ENCODE measurements around the gene MPZL1. TPM values are rescaled to one million over a fixed set of nuclear protein-coding genes. Genes with fewer than 3 reads are reported as not detected.

Gene MPZL1
- total RNA-seq, 2 experiments from 2014 or later, result 48.9 to 61.9 TPM

DNA sequence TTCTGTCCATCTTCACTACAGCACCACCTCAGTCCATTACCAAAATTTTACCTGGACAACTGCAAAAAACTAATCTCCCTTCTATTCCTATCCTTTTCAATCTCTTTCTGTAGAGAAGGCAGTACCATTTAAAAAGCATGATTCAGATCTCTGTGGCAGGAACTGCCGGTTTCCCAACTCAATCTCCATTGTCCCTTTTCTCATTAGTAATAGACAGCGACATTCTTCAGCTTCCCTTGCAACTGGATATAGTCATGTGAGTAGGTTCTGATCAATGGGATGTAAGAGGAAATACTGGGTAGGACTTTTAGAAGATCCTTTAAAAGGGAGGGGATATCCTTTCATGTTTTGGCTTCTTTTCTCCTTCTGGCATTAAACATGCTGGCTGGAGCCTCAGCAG lies 117.2 kb downstream of the MPZL1 start:
- POLR2A ChIA-PET, result no interaction called here
- Histone ChIP-seq H3K27ac (ENCODE audit: low read depth, low read length, poor library complexity, severe bottlenecking) (no peak overlapping the region), H3K4me1 (ENCODE audit: insufficient read depth, low read length, poor library complexity, severe bottlenecking) (no peaks in the 10 kb centered on the region), H4K20me1 (ENCODE audit: insufficient read depth, low read length) (no peaks in the 10 kb centered on the region), H2AFZ (ENCODE audit: low read length) (no peak overlapping the region), H3K9me2 (ENCODE audit: insufficient read depth, low read length) (no peaks in the 10 kb centered on the region), H3K4me3 (ENCODE audit: low read depth, low read length, poor library complexity, severe bottlenecking) (no peak overlapping the region), H3K79me2 (ENCODE audit: insufficient read depth, low read depth, low read length) (no peaks in the 10 kb centered on the region), H3K4me2 (ENCODE audit: low read length) (no peak overlapping the region), H3K36me3 (ENCODE audit: insufficient read depth, low read length) (no peaks in the 10 kb centered on the region), H3K9me3 (ENCODE audit: low read length) (no peaks in the 10 kb centered on the region)
- no TSS peak for BruUV-seq (replicated peaks)
- TF ChIP-seq EZH2phosphoT487 (IDR thresholded peaks at IDR 0.05; ENCODE audit: borderline replicate concordance, low read depth, low read length), result no peak
- TF ChIP-seq CTCF (conservative IDR thresholded peaks at IDR 0.05; ENCODE audit: low read length), result no peak
- CTCF ChIA-PET (ENCODE audit: unreplicated experiment), result no interaction called here
- DNase-seq (ENCODE audit: low spot score), result no peak
- intact Hi-C loops (cut with micrococcal nuclease; ENCODE audit: unreplicated experiment), result no loop called here

Other genes starting within 250 kb of the MPZL1 start
- 1.6 and 2.3 TPM in 2 replicates for gene CD247, start 203.5 kb upstream of the MPZL1 start, total RNA-seq (2014; rRNA removed; shearing (Covaris generic))
- gene CD247, start 203.5 kb upstream of the MPZL1 start, total RNA-seq (2022), result 1.2 and 2.2 TPM in 2 replicates
- 36.0 and 52.2 TPM in 2 replicates for gene CREG1, start 168.2 kb upstream of the MPZL1 start, total RNA-seq (2014; rRNA removed; shearing (Covaris generic))
- gene CREG1, start 168.2 kb upstream of the MPZL1 start, total RNA-seq (2022), result 40.4 and 45.9 TPM in 2 replicates
- 164 and 186 TPM in 2 replicates for gene RCSD1, start 91.8 kb upstream of the MPZL1 start, total RNA-seq (2014; rRNA removed; shearing (Covaris generic))
- gene RCSD1, start 91.8 kb upstream of the MPZL1 start, total RNA-seq (2022), result 161 and 180 TPM in 2 replicates
- gene ADCY10, start 192.2 kb downstream of the MPZL1 start, total RNA-seq (2014; rRNA removed; shearing (Covaris generic)), result 0.10 TPM in 1 of 2 replicates, not detected in the other
- 0.15 TPM in 1 of 2 replicates, not detected in the other for gene ADCY10, start 192.2 kb downstream of the MPZL1 start, total RNA-seq (2022)
- gene DCAF6, start 214.7 kb downstream of the MPZL1 start, total RNA-seq (2014; rRNA removed; shearing (Covaris generic)), result 23.2 and 25.4 TPM in 2 replicates
- 30.6 and 31.9 TPM in 2 replicates for gene DCAF6, start 214.7 kb downstream of the MPZL1 start, total RNA-seq (2022)
- 19.4 and 31.1 TPM in 2 replicates for gene MPC2, start 215.1 kb downstream of the MPZL1 start, total RNA-seq (2014; rRNA removed; shearing (Covaris generic))
- gene MPC2, start 215.1 kb downstream of the MPZL1 start, total RNA-seq (2022), result 56.4 and 65.1 TPM in 2 replicates